HG03432 (cell line): ENCODE data around the gene CYP51A1.
"Not testable (repeated sequence)": the region's sequence is repeated elsewhere in the genome, so short reads cannot be mapped to it uniquely, and the experiment has no call there.

ENCODE experiments used
- ATAC-seq: cut with Tn5 transposase; IDR thresholded peaks from one replicate; pipeline ENCODE4 v1.9.1; 2021; ENCODE audit warnings: mild to moderate bottlenecking, moderate library complexity; ENCODE audit not compliant: unreplicated experiment

Gene CYP51A1

GRCh38 chr7:92131764-92132330 is 2.4 kb downstream of the CYP51A1 start:
- no peak for ATAC-seq

GRCh38 chr7:92131093-92131492 is 3.2 kb downstream of the CYP51A1 start:
- no peak for ATAC-seq

GRCh38 chr7:92121681-92122080 is 12.6 kb downstream of the CYP51A1 start:
- ATAC-seq, result no peak

- no peak for ATAC-seq
Measured at GRCh38 chr7:92119213-92119759, 15.0 kb downstream of the CYP51A1 start.

- no peak for ATAC-seq
Measured at GRCh38 chr7:92116949-92117348, 17.3 kb downstream of the CYP51A1 start.

GRCh38 chr7:92115821-92116220 is 18.5 kb downstream of the CYP51A1 start:
- no peak for ATAC-seq

GRCh38 chr7:92110857-92111256 is 23.4 kb downstream of the CYP51A1 start:
- no peak for ATAC-seq

- ATAC-seq, result no peak
Measured at GRCh38 chr7:92108821-92109220, 25.5 kb downstream of the CYP51A1 start.

- ATAC-seq, result not testable (repeated sequence)
Measured at GRCh38 chr7:92102862-92103261, 31.4 kb downstream of the CYP51A1 start.

GRCh38 chr7:92100534-92100933 is 33.7 kb downstream of the CYP51A1 start:
- ATAC-seq, result no peak

GRCh38 chr7:92095380-92095779 is 38.9 kb downstream of the CYP51A1 start:
- ATAC-seq, result no peak

- no peak for ATAC-seq
Measured at GRCh38 chr7:92092210-92092609, 42.1 kb downstream of the CYP51A1 start.

- no peak for ATAC-seq
Measured at GRCh38 chr7:92088266-92088665, 46.0 kb downstream of the CYP51A1 start.

- not testable (repeated sequence) for ATAC-seq
Measured at GRCh38 chr7:92083922-92084321, 50.4 kb downstream of the CYP51A1 start.

- ATAC-seq, result no peak
Measured at GRCh38 chr7:92076509-92076908, 57.8 kb downstream of the CYP51A1 start.

GRCh38 chr7:92075455-92076158 is 58.7 kb downstream of the CYP51A1 start:
- ATAC-seq, result peak; percentile 99

- no peak for ATAC-seq
Measured at GRCh38 chr7:92072708-92073107, 61.6 kb downstream of the CYP51A1 start.

GRCh38 chr7:92072121-92072520 is 62.2 kb downstream of the CYP51A1 start:
- no peak for ATAC-seq

- no peak for ATAC-seq
Measured at GRCh38 chr7:92071032-92071431, 63.2 kb downstream of the CYP51A1 start.

GRCh38 chr7:92064438-92065029 is 69.7 kb downstream of the CYP51A1 start:
- ATAC-seq, result no peak
